Activated CD8-positive, alpha-beta T cell treated with anti-CD3 and anti-CD28 coated beads, Interleukin-2, amount 10 ng/mL, durations not matched to agents 7 days and 5 days (primary cell): ENCODE measurements around the gene BAIAP2. TPM values are rescaled to one million over a fixed set of nuclear protein-coding genes. Genes with fewer than 3 reads are reported as not detected.

Experiments
- ATAC-seq: fragments of 150-1000 bp; cut with Tn5 transposase; one replicate; pipeline ENCODE4 v1.10.0; 2021; ENCODE audit warnings: moderate library complexity
- CTCF ChIA-PET: fragments of 350-600 bp; sonication (Branson Sonifier 250); formaldehyde crosslinking; loops from one replicate; lab custom pipeline; 2021; ENCODE audit warnings: antibody characterized with exemption; lab: Charles Lee
- POLR2A ChIA-PET: fragments of 350-600 bp; sonication (Branson Sonifier 250); formaldehyde crosslinking; loops from one replicate; lab custom pipeline; 2021; ENCODE audit warnings: antibody characterized with exemption; lab: Charles Lee
- DNase-seq: peaks from one replicate; pipeline ENCODE4 v3.0.0-alpha.2; 2020
- H3K27ac Mint-ChIP-seq: one replicate; pipeline ENCODE4 v1.8.0; 2021; ENCODE audit warnings: mild to moderate bottlenecking, mixed read lengths
- H3K27me3 Mint-ChIP-seq: one replicate; pipeline ENCODE4 v1.8.0; 2021; ENCODE audit warnings: low read depth, mixed read lengths
- H3K36me3 Mint-ChIP-seq: one replicate; pipeline ENCODE4 v1.8.0; 2021; ENCODE audit warnings: low read depth, mixed read lengths
- H3K4me1 Mint-ChIP-seq: one replicate; pipeline ENCODE4 v1.8.0; 2021; ENCODE audit warnings: low read depth, mixed read lengths
- H3K4me3 Mint-ChIP-seq: one replicate; pipeline ENCODE4 v1.8.0; 2021; ENCODE audit warnings: mild to moderate bottlenecking, mixed read lengths
- H3K9me3 Mint-ChIP-seq: one replicate; pipeline ENCODE4 v1.8.0; 2022; ENCODE audit warnings: mixed read lengths; ENCODE audit not compliant: insufficient read depth
- total RNA-seq, 2 experiments: library from RNA; stranded (reverse); gene quantifications; one replicate each; pipeline ENCODE4 v1.2.3, GENCODE V29; 2021

Gene BAIAP2
- total RNA-seq, 2 experiments from 2014 or later, result 5.0 to 5.8 TPM

DNA sequence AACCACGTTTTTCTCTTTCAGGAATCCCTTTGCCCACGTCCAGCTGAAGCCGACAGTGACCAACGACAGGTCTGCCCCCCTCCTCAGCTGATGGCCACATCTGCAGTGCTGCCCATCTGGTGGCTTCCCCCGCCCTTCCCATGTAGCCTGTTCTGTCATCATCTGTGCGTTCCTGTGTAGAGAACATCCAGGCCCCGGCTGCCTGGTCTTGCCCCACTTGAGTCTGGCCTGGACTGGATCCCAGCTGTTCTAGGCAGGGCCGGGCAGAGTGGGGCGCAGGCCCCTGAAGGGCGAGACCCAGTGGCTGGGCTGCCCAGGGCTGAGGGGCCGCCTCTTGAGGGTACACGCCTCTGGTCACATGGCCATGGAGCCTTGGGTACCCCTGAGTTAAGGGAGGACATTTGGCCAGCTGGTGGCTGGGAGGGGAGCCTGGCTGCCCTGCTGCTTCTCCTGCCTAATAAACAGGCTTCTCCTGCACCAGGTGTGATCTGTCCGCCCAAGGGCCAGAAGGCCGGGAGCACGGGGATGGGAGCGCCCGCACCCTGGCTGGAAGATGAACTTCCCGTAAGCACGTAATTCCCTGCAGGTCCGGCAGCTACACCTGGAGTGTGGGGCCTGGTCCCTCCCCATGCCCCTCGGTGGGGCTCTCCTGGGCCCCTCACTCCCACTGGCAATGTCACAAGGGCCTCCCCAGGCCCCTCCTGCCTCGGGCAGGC, 81.0 kb downstream of the BAIAP2 start:
- ATAC-seq (no peak), DNase-seq (no peak)
- no peaks in the 10 kb centered on the region for H3K9me3 Mint-ChIP-seq
- peaks cover 2% of the 10 kb centered on the region for H3K4me1 Mint-ChIP-seq
- no peak overlapping the region for H3K4me3 Mint-ChIP-seq
- no peaks in the 10 kb centered on the region for H3K27me3 Mint-ChIP-seq
- ChIA-PET CTCF (interaction anchor here (0.9 kb wide), 1 partner anchor 18 kb away, joined by 3 read pairs; no protein-coding TSS in a partner anchor), POLR2A (no interaction called here)
- no peaks in the 10 kb centered on the region for H3K36me3 Mint-ChIP-seq
- no peak overlapping the region for H3K27ac Mint-ChIP-seq

DNA sequence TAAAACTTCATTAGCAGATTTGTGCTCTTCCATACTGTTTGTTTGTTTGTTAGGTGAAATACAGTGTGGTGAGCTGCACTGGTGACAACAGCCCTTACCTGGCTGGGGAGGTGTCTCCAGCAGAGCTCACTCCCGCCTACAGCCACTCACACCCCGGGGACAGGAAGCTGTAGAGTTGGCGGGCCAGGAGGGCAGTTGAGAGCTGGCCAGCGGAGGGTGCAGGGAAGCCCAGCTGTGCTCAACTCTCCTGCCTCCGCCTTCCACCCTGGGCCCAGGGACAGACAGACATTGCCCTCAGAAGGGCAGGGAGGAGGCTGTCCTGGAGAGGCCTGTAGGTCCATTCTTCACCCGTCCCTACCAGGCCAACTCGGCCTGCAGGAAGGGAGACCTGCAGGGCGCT, 81.8 kb downstream of the BAIAP2 start:
- POLR2A ChIA-PET, result no interaction called here
- Mint-ChIP-seq H3K27me3 (no peaks in the 10 kb centered on the region), H3K4me1 (peaks cover 2% of the 10 kb centered on the region), H3K36me3 (no peaks in the 10 kb centered on the region), H3K27ac (no peak overlapping the region), H3K4me3 (no peak overlapping the region), H3K9me3 (no peaks in the 10 kb centered on the region)
- DNase-seq (no peak), ATAC-seq (no peak)
- CTCF ChIA-PET, result interaction anchor here (0.9 kb wide), 1 partner anchor 19 kb away, joined by 3 read pairs; no protein-coding TSS in a partner anchor

DNA sequence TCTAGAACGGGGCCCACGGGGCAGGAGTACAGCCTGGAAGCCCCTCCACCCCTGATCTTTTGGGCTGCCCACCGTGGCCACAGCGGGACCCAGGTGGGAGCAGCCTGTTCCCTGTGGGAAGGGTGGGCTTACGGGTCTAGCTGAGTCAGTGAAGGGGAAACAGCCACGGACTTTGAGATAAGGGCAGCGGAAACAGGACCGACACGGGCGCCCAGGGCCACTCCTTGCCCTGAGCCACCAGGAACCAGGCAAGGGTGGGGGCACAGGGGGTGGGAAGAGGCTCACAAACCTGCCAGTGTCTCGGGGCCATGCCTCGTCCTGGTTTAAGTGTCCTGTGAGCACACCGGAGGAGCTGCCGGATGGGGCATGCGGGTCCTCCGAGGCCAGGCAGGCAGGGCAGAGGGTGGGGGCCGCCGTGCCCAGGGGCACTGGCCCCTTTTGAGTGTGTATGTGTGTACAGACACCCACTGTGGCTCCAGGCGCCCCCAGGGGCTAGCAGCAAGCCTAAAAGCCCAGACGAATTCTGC, 82.8 kb downstream of the BAIAP2 start:
- H3K4me3 Mint-ChIP-seq, result no peak overlapping the region
- H3K9me3 Mint-ChIP-seq, result no peaks in the 10 kb centered on the region
- CTCF ChIA-PET, result no interaction called here

DNA sequence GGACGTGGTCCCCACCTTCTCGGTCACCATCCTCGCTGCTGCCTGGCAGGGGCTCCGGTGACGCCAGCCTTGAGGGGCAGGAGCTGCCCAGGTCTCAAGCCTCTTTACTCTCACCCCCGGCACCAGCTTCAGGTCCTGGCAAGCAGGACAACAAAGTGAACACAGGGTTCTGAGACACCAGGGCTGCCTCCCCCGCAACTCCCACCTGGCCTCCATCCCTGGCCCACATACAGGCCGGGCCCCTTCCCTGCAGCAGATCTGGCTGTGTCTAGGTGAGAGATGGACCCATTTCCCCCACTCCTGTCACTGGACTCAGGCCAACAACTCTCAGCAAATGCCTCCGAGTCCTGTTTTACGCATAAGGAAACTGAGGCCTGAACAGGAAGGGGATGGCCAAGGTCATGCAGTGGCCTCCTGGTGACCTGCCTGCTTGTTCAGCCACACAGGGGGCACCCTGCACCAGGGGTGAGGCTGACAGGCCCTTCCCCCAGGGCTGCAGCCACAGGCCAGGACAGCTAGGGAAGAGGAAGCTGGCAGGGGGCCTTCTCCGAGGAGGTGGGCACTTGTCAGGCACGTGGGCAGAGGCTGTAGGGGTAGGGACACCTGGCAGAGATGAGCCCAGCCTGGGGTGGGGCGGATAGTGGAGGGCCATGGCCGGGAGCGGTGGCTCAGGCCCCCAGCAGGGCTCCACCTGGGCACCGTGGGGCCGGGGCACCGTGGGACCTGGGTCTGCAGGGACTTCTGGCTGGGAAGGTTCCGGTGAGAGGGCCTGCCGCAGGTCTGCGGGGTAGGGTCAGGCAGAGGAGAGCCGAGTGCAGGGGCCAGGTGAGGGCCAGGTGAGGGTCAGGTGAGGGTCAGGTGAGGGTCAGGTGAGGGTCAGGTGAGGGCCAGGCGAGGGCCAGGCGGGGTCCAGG, 83.6 kb downstream of the BAIAP2 start:
- ChIA-PET CTCF (no interaction called here), POLR2A (interaction anchor here (1.0 kb wide), 1 partner anchor 120 kb away, joined by 3 read pairs; the partner anchor contains the start of genes NDUFAF8 and TEPSIN)
- Mint-ChIP-seq H3K27me3 (no peaks in the 10 kb centered on the region), H3K36me3 (no peaks in the 10 kb centered on the region), H3K4me1 (peaks cover 2% of the 10 kb centered on the region), H3K27ac (peak overlapping the region; percentile 68), H3K4me3 (no peak overlapping the region), H3K9me3 (no peaks in the 10 kb centered on the region)
- DNase-seq (no peak), ATAC-seq (no peak)

More for the DNA sequence above, 82.8 kb downstream of the BAIAP2 start:
- no peak for DNase-seq
- no peaks in the 10 kb centered on the region for H3K36me3 Mint-ChIP-seq
- ATAC-seq, result no peak
- H3K27me3 Mint-ChIP-seq, result no peaks in the 10 kb centered on the region
- H3K27ac Mint-ChIP-seq, result no peak overlapping the region
- H3K4me1 Mint-ChIP-seq, result peaks cover 2% of the 10 kb centered on the region
- POLR2A ChIA-PET, result no interaction called here

DNA sequence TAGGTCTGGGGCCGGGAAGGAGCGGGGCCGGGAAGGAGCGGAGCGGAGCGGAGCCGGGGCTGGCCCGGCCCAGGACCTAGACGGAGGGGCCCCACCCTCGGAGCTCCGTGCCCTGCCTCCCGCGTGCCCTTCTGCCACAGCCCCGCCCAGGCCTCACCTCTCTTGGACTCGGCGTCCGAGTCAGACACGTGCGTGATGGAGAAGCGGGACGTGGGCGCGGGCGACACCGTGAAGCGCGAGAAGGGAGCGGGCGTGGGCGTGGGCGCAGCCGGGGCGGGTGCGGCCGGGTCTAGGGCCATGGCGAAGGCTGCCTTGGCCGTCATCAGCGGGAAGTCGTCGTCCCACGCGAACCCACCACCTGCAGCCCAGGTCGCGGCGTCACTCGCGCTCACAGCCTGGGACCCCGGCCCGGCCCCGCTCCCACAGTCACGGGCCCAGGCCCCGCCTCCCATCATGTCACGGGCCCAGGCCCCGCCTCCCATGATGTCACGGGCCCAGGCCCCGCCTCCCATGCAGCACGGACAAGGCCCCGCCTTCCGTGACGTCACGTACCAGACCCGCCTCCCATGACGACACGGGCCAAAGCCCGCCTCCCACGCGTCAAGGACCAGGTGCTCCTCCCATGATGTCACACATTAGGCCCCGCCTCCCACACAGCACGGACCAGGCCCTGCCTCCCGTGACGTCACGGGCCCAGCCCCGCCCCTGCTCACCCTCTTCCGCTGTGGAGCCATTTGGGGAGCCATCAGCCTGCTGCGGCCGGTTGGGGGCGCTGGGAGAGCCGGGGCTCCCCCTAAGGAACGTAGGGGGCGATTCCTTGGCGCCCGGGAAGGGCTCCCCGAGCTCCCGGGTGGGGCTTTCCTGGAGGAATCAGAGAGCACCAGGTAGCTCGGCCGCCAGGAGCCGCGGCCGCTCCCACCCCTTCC, 84.5 kb downstream of the BAIAP2 start:
- Mint-ChIP-seq H3K36me3 (no peaks in the 10 kb centered on the region), H3K4me3 (peak overlapping the region; percentile 54), H3K27me3 (no peaks in the 10 kb centered on the region), H3K9me3 (no peaks in the 10 kb centered on the region), H3K4me1 (peaks cover 2% of the 10 kb centered on the region), H3K27ac (peak overlapping the region; percentile 75)
- peak; percentile 90 for DNase-seq
- ChIA-PET CTCF (no interaction called here), POLR2A (interaction anchor here (1.0 kb wide), 1 partner anchor 119 kb away, joined by 3 read pairs; the partner anchor contains the start of genes NDUFAF8 and TEPSIN)
- ATAC-seq, result peak; percentile 69

DNA sequence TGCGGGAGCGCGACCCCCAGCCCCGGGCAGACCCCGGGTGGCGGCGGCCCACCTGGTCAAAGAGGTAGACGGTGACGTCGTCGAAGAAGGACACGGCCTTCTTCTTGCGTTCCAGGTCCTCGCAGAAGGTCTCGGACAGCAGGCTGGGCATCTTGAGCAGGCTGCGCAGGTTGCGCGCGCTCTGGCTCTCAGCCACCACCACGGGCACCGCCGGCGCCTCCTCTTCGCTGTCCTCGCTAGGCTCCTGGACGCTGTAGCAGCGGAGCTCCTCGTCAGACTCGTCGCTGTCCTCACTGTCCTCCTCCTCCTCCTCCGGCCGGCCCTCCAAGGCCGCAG, 85.2 kb downstream of the BAIAP2 start:
- Mint-ChIP-seq H3K9me3 (no peaks in the 10 kb centered on the region), H3K4me1 (peaks cover 2% of the 10 kb centered on the region), H3K4me3 (no peak overlapping the region), H3K27me3 (no peaks in the 10 kb centered on the region), H3K27ac (no peak overlapping the region), H3K36me3 (no peaks in the 10 kb centered on the region)
- ChIA-PET POLR2A (no interaction called here), CTCF (no interaction called here)
- ATAC-seq, result no peak
- no peak for DNase-seq

DNA sequence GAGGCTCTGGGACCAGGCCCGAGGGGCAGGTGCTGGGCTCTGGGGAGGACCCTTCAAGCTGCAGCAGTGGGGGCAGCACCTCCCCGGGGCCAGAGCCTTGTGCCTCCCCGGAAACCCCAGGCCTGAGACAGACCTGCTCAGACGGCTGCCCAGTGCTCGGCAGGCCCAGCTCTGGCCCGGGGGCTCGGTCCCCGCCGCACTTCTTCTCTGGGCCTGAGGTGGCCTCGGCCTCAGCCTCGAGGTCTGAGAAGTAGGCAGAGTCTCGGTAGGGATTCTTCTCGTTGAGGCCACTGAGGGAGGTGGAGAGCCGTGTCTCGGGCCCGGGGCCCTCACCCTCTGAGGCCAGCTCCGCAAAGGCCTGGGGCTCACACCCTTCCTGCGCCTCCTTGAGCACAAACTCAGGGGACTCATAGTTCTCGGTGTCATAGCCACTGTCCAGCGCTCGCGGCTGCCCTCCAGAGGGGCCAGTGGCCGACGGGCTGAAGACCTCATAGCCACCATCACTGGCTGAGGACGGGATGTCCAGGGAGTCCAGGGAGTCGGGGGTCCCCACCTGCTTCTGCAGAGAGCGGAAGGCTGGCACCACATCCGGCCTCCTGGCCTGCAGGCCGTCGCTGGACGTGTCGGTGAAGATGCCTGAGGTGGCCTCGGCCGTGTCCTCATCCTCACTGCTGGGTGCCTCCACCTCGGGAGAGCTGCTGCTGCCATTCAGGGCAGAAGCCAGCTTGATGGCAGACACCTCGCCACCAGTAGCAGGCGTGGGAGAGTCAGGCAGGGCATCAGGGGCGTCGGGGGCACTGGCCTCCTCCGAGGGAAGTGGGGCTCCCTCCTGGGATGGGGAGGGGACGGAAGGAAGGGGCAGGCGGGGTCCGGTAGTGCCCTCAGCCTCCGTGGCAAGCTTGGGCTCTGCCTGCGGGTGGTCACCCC, 86.0 kb downstream of the BAIAP2 start:
- Mint-ChIP-seq H3K9me3 (no peaks in the 10 kb centered on the region), H3K36me3 (no peaks in the 10 kb centered on the region), H3K27ac (no peak overlapping the region), H3K27me3 (no peaks in the 10 kb centered on the region), H3K4me1 (peaks cover 2% of the 10 kb centered on the region), H3K4me3 (no peak overlapping the region)
- POLR2A ChIA-PET, result no interaction called here
- CTCF ChIA-PET, result no interaction called here
- DNase-seq (no peak), ATAC-seq (no peak)

DNA sequence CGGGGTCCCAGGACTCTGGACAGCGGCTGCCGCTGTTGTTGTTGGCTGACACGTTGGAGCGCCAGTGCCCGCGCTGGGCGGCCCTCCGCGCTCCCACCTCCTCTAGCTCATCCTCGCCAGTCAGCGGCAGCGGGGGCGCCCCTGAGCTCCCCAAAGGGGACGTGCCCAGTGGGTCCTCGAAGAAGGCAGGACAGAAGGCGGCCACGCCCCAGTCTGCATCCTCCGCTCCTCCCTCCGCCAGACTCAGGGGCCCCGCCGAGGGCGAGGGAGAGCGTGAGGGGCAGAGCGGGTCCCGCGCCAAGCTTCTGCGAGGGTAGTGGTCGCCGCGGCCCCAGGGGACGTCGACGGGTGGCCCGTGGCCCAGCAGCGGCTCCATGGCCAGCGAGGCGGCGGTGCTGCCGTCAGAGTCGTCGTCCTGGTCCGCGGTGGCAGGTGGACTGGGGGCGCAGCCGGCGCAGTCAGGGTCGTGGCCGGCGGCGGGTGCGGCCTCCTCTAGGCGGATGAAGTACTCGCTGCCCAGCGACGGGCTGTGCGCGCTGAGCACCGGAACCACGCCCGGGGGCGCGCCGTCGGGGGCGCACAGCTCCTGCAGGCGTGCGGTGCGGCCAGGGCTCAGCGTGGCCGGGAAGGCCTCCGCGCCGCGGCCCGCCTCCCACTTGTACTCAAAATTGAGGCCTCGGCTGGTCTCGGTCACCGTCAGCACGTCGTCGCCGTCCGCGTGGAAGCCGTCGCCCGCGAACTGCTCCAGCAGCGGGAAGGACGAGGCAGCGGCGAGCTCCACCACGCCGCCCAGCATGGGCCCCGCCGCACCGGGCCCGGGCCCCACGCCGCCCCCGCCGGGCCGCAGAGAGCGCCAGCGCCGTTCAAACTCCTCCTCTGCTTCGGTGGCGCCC, 87.1 kb downstream of the BAIAP2 start:
- ChIA-PET CTCF (no interaction called here), POLR2A (no interaction called here)
- ATAC-seq, result no peak
- Mint-ChIP-seq H3K27me3 (no peaks in the 10 kb centered on the region), H3K36me3 (no peaks in the 10 kb centered on the region), H3K4me1 (peaks cover 2% of the 10 kb centered on the region), H3K9me3 (no peaks in the 10 kb centered on the region), H3K4me3 (no peak overlapping the region), H3K27ac (no peak overlapping the region)
- DNase-seq, result no peak

DNA sequence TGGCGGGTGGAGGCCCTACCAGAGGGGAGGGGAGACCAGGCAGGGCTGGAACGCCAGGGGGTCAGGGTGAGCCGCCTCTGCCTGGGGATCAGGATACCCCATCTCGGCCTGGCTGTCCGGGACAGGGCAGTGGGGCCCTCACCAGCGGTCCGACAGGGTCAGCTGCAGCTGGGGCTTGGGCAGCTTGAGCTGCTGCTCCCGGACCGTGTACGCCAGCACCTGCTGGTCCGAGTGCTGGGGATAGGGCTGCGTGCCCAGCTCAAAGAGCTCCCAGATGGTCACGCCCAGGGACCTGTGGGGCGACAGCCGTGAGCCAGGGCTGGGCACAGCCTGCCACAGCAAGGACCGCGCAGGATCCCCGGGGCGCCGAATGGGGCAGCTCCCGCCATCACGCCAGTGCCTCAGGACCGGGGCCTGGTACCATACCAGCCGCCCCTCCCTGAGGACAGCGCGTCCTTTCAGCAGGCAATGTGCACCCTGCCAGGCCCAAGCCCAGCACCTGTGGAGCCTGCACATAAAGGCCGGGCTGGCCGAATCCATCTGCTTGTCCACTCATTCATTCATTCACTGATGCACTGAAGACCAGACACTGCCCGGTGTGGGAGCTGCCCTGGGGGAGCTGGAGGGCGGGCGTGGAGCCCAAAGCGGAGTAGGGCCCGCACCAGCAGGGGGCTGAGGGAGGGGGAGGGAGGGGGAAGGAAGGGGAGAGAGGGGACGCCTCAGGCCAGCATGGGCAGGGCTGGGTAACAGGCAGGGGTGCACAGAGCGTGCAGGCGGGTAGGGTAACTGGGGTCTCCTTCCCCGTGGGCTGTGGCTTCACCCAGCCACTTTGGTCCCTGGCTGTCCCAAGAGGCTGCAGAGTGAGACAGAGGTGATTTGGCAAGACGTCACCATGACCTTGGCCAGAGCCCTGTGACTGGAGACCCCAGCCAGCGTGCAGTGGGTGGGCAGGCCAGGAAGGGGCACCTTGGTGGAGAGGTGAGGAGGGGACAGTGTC, 88.4 kb downstream of the BAIAP2 start:
- Mint-ChIP-seq H3K36me3 (no peaks in the 10 kb centered on the region), H3K4me3 (no peak overlapping the region), H3K9me3 (no peaks in the 10 kb centered on the region), H3K4me1 (peaks cover 2% of the 10 kb centered on the region), H3K27ac (no peak overlapping the region), H3K27me3 (no peaks in the 10 kb centered on the region)
- CTCF ChIA-PET, result no interaction called here
- POLR2A ChIA-PET, result no interaction called here
- DNase-seq, result no peak
- no peak for ATAC-seq
